GM19395 (cell line): ENCODE data around the gene GGT6.
"Not testable (repeated sequence)": the region's sequence is repeated elsewhere in the genome, so short reads cannot be mapped to it uniquely, and the experiment has no call there.

Experiments
- ATAC-seq: cut with Tn5 transposase; IDR thresholded peaks from one replicate; pipeline ENCODE4 v1.9.1; 2021; ENCODE audit warnings: mild to moderate bottlenecking, moderate library complexity; ENCODE audit not compliant: unreplicated experiment

GGT6 gene, protein sequence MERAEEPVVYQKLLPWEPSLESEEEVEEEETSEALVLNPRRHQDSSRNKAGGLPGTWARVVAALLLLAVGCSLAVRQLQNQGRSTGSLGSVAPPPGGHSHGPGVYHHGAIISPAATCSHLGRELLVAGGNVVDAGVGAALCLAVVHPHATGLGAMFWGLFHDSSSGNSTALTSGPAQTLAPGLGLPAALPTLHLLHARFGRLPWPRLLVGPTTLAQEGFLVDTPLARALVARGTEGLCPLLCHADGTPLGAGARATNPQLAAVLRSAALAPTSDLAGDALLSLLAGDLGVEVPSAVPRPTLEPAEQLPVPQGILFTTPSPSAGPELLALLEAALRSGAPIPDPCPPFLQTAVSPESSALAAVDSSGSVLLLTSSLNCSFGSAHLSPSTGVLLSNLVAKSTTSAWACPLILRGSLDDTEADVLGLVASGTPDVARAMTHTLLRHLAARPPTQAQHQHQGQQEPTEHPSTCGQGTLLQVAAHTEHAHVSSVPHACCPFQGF

DNA sequence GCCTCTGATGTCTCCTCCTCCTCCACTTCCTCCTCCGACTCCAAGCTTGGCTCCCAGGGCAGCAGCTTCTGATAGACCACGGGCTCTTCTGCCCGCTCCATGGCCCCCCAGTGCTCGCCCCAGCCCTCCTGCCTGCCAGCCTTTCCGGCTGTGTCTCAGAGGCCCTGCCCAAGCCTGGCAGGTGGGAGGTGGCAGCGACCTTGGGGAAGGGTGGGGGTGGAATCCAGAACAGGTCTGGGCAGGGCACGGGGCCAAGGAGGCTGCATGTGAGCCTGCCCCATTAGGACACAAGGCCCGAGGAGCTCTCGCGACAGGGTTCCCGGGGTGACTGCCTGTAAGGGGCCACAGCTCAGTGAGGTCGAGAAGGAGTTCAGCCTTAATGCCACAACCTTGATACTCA, at the start of gene GGT6:
Gene GGT6, minus strand, starts transcription at position 157 of the 400 bp plus-strand sequence. Its CDS starts 56 bp downstream, at position 101.
- no peak for ATAC-seq

- no peak for ATAC-seq
Measured at GRCh38 chr17:4610162-4610561, 49.8 kb upstream of the GGT6 start.

- no peak for ATAC-seq
Measured at GRCh38 chr17:4609761-4610160, 49.4 kb upstream of the GGT6 start.

GRCh38 chr17:4607773-4608187, 47.4 kb upstream of the GGT6 start:
- no peak for ATAC-seq

GRCh38 chr17:4607261-4607741, 46.9 kb upstream of the GGT6 start:
- ATAC-seq: no peak

- no peak for ATAC-seq
Measured at GRCh38 chr17:4605826-4606225, 45.4 kb upstream of the GGT6 start.

DNA sequence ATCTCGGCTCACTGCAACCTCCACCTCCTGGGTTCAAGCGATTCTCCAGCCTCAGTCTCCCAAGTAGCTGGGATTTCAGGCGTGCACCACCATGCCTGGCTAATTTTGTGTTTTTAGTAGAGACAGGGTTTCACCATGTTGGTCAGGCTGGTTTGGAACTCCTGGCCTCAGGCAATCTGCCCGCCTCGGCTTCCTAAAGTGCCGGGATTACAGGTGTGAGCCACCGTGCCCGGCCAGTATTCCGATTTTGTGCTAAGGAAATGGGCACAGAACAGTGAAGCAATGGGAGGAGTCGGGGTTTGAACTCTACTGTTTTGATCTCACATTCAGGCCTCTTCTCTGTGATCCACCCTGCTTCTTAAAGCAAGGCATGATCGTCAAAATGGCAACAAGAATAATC, 44.4 kb upstream of the GGT6 start:
- ATAC-seq: not testable (repeated sequence)

GRCh38 chr17:4604111-4604644, 43.8 kb upstream of the GGT6 start:
- no peak for ATAC-seq

DNA sequence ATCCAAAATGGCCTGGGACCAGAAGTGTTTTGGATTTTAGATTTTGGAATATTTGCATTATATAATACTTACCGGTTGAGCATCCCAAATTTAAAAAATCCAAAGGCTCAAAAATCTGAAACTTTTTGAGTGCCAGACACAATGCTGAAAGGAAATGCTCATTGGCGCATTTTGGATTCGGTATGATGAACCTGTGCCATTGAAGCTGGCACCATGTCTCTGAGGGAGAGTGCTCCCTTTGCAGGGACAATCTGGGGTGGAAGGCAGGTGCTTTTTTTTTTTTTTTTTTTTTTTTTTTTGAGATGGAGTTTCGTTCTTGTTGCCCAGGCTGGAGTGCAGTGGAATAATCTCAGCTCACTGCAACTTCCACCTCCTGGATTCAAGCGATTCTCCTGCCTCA, 41.7 kb upstream of the GGT6 start:
- ATAC-seq: no peak

DNA sequence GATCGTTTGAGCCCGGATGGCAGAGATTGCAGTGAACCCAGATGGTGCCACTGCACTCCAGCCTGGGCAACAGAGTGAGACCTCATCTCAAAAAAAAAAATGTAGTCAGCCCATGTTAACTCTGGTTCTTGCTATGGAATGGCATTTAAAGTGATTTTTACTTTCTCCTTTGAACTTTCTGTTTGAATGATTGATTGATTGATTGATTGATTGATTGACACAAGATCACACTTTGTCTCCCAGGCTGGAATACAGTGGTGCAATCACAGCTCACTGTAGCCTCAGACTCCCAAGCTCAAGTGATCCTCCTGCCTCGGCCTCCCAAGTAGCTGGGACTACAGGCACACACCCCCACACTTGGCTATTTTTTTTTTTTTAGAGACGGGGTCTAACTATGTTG, 40.9 kb upstream of the GGT6 start:
- no peak for ATAC-seq

DNA sequence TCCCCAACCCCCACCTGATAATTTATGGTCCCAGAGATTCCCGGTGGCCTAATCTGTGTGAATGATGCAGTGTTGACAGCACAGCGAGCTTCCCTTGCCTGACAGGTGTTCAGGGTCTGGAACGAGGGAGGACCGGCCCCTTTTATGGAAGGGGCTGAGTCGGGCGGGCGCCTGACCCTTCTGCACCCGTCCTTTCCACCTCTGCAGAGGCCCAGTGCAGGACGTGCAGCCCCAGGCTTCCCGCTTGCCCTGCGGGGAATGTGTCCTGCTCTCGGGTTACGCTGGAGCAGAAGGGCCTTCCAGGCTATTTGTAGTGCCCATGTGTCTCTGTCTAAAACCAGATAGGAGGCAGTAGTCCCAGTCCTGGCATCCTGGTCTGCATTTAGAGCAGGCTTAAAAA, 40.2 kb upstream of the GGT6 start:
- ATAC-seq: no peak

GRCh38 chr17:4599505-4600281, 39.3 kb upstream of the GGT6 start:
- ATAC-seq: no peak

DNA sequence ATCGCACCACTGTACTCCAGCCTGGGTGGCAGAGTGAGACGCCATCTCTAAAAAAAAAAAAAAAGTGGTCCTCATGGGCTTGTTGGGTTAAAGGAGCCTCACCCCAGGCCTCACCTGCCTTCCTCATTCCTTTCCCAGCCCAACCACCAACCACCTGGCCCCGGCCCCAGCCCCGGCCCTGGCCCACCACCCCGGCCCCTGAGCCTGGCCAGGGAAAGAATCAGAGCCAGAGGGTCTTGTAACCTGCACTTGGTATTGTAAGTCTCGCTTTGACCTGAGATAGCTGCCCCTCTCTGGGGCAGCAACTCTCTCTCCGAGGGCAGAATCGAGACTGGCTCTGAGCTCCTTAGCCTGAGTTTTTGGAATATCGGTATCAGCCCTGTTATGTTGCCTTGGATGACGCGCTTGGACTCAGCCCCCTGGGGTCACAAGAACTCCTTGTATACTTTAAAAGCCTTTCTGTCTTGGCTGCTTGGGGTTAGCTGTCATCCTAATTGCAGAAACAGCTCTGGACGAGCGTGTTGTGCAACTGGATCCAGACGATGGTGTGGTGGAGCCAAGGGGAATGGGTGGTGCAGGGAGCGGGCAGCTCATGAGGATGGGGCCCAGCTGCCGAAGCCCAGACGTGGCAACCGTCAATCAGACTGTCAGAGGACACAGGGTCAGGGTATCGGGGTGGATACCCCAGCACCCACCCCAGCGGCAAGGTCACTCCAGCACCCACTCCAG, 38.6 kb upstream of the GGT6 start:
- no peak for ATAC-seq

GRCh38 chr17:4597975-4598374, 37.6 kb upstream of the GGT6 start:
- ATAC-seq: no peak

DNA sequence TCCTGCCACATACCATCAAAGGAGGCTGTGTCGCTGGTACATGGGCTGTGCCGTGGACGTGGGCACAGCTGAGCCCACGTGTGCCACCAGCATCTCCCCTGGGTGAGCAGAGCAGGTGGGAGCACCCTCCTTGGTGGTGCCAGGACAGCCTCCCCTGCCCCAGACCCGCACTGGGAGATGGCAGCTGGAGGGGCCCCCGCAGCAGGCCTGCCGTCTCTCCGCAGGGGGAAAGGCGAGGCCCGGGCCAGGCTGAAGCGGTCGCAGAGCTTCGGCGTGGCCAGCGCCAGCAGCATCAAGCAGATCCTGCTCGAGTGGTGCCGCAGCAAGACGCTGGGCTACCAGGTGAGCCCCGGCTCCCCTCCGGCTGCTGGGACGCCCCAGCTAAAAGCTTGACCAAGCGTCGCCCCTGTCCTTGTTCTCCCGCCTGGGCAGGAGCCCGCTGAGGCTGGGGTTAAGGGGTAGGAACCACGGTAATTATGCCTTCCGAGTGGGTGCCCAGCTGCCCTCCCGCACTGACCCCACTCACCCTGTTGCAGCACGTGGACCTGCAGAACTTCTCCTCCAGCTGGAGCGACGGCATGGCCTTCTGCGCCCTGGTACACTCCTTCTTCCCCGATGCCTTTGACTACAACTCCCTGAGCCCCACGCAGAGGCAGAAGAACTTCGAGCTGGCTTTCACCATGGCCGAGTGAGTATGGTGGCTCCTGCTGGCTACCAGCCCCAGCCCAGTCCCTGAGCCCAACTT, 36.4 kb upstream of the GGT6 start:
- no peak for ATAC-seq

- ATAC-seq: not testable (repeated sequence)
Measured at GRCh38 chr17:4595685-4596342, 35.4 kb upstream of the GGT6 start.

DNA sequence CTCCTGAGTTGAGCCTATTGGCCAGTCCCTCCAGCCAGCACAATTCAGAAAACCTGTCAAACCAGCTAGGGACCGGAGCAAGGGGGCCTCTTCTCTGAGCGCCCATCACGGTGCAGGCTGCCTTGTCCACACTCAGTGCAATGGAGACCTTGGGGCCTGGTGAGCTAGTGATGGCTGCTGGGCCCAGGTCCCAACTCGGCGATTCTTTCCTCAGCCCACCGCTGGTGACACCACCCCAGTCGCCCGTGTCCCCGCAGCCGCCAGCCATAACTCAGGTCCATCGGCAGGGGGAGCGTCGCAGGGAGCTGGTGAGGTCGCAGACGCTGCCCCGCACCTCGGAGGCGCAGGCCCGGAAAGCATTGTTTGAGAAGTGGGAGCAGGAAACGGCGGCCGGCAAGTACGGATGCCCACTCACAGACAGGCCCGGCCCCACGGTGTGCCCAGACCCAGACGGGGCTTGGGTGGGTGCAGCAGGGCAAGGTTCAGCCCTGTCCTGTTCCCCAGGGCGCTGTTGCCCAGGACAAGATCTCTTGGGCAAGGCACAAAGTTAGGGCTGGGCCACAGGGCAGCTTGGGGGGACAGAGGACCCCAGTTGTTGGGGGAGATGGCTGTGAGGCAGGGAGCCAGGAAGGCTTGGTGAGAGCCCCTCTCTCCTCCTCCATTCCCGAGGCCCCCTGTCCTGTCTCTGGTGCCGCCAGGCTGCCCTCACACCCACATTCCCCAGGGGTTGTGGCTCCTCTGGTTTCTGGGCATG, 34.7 kb upstream of the GGT6 start:
- no peak for ATAC-seq

DNA sequence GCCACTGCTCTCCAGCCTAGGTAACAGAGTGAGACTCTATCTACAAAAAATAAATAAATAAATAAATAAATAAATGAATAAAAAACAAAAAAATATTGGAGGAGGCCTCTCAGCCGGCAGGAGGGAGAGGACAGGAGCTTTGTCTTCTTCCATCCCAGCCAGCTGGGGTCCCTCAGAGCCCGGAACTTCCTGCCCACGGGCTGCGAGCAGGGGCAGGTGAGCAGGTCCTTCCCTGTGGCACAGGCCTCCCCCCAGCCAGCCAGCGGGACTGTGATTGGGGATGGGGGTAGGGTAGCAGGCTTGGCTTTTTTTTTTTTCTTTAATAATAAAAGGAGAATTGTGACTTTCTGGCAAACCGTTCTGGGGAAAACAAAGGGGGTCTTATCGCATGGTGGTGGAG, 34.0 kb upstream of the GGT6 start:
- no peak for ATAC-seq

- no peak for ATAC-seq
Measured at GRCh38 chr17:4593021-4593421, 32.6 kb upstream of the GGT6 start.
